HG03097 (cell line): ENCODE results near the gene ZNF639.

Experiments
- ATAC-seq: cut with Tn5 transposase; IDR thresholded peaks from one replicate; pipeline ENCODE4 v1.9.1; 2021; ENCODE audit not compliant: unreplicated experiment, low FRiP score

Gene ZNF639

DNA sequence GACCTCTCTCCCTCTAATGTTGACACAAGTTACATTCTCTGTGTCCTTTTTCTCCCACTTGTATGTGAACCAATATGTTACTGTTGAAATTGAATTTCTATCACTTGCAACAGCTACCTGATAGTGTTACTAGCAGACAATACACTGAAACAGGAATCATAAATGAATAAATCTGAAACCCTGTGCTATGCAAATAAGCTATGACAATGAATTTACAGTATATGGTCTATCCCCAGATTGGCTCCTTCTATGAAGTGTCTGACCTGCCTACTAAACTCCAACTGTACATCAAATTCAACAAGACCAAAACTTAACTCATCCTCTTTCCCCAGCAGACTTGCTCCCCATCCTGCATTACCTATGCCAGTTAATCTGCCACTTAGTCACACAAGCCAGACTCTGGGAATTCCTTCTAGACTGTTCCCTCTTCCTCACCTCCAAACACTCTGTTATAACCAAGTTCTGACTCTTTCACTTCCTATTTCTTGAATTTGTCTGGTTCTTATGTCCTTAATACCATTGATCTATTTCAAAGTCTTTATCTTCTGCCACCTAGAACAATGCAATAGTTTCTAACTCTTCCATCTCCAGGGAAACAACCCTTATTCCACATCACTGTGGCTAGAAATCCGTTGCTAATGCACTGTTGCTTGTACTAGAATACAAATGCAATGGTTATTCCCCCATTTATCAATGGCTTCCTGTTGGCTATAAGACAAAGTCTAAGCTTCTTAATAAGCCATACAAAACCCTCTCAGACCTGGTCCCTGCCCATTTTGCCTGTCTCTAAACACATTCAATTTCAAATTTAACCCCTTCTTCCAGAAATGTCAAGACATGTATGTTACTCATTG is 13.4 kb upstream of the ZNF639 start:
- peak; percentile 71 for ATAC-seq

- ATAC-seq, result no peak
Measured at GRCh38 chr3:179318876-179319275, 4.0 kb upstream of the ZNF639 start.

DNA sequence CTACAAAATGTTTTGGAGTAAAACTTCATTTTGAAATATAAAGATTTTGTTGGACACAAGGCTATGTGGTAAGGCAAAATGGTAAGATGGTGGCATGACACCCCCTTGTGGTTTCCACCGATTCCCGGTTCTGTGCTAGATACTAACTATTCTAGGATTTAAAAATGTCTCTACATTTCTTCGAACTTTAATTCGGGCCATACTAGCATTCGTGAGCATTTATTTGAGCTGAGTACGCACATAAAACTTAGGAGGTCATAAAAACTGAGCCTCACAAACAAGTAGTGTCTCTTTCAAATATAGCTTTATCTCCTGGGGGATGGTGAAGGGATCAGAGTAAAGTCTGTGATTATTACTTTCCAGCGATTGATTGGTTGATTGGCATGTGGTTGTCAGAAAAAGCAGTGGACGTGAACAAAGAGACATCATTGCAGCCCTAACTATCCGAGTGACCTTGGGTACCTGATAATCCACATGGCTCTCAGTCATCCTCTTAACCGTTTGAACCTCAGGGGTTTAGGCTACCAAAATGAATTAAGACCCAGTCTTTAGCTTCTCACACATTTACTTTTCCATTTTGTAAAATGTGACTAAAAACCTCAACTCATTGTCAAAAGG is 1.1 kb upstream of the ZNF639 start:
- ATAC-seq, result no peak

DNA sequence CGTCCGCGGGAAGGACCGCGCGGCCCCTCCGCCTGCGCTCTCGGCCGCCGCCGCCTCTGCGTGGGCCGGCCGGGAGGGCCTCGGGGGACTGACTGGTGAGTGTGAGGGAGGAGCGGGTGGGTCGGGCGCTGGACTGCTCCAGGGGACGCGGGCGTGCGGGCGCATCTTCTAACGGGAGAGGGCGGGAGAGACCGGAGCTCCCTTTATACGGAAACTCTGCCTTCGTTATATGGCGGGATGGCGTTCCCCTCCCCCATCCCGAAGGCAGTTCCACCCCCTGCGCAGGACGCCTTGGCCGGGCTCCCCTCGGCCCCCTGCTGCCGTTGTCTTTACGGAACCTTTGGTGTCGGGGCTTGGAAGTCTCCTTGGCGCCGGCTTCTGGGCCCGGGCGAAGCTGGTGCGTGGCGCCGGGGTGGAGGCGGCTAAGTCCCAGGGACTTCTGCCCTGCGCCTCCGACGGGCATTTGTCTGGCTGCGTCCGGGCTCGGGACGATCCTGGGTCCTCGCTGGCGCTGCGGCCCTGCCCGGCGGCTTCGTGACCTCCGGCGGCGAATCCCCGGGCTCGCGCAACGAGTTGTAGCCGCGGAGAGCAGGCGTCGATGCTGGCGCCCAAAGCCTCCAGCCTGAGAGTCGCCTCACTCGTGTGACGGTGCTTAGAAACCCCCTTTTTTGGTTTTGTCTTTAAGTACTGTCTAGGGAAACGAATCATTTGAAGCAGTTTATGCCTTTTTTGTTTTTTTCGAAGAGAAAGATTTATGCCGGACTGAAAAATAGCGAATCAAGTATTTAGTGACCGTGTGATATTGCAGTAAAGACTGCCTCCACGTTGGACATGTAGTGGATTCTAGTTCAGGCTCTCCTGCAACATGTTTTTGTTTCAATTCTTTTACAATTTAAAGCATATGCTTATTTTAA is 623 bp downstream of the ZNF639 start:
- ATAC-seq, result peak; percentile 34

DNA sequence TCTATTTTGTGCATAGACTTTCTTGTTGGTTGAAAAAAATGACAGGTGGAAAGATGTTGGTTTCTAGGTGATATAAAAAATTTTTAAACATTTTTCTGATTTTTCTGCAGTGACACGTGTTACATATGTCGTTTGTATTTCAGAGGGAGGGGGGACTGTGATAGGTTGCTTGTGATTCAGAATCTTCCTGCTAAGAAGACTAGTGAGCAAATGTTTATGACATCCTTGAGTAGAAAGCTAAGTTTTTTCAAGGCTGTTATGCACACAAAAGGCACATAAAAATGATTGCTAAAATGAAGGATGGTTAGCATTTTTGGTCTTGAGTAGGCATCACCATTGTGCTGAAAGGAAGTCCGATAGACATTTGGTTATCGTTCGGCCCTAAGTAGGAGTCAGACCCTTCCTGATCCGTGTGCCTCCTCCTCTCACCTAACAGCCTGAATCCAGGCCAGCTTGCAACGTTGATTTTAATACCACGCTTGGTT is 1.5 kb downstream of the ZNF639 start:
- ATAC-seq, result no peak

DNA sequence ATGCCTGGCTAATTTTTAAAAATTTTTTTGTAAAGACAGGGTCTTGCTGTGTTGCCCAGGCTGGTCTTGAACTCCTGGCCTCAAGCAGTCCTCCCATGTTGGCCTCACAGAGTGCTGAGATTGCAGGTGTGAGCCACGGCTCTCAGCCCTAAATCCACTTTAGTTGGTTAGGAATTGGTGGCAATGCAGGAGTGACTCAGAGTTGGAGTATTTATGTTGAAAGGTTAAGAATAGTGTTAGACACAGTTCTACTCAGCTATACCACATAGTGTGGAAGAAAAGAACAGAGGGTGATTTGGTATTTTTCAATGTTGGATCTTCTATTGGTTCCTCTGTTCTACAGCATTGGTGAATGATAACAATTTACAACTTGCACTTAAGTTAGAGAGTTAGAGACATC is 7.6 kb downstream of the ZNF639 start:
- ATAC-seq, result no peak

DNA sequence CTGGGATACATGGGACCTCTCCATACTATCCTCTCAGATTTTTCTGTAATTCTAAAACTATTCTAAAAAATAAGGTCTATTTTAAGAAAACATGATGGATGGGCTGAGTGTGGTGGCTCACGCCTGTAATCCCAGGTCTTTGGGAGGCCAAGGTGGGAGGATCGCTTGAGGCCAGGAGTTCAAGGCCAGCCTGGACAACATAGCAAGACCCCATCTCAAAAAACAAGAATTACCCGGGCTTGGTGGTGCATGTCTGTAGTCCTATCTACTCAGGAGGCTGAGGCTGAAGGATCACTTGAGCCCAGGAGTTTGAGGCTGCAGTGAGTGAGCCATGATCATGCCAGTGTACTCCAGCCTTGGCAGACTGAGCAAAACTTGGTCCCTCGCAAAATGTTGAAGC is 9.4 kb downstream of the ZNF639 start:
- no peak for ATAC-seq

- no peak for ATAC-seq
Measured at GRCh38 chr3:179333084-179333483, 10.3 kb downstream of the ZNF639 start.

GRCh38 chr3:179336345-179336929 is 13.6 kb downstream of the ZNF639 start:
- no peak for ATAC-seq

- peak; percentile 93 for ATAC-seq
Measured at GRCh38 chr3:179347345-179348194, 24.7 kb downstream of the ZNF639 start, which contains the start of gene MFN1. Gene MFN1, plus strand, starts transcription at chr3:179347709. Its CDS starts 1,143 bp downstream, at chr3:179348852.

GRCh38 chr3:179348325-179349013 is 25.6 kb downstream of the ZNF639 start:
- peak; percentile 58 for ATAC-seq

GRCh38 chr3:179355996-179356395 is 33.2 kb downstream of the ZNF639 start:
- ATAC-seq, result no peak

DNA sequence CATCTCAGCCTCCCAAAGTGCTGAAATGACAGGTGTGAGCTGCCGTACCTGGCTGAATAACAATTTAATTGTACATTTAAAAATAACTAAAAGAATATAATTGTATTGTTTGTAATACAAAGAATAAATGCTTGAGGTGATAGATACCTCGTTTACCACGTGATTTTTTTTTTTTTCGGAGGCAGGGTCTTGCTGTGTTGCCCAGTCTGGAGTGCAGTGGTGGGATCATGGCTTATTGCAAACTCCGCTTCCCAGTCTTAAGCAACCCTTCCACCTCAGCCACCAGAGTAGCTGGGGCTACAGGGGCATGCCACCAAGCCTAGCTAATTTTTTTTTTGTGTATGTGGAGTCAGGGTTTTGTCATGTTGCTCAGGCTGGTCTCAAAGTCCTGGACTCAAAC is 40.5 kb downstream of the ZNF639 start:
- ATAC-seq, result no peak

- no peak for ATAC-seq
Measured at GRCh38 chr3:179369621-179370020, 46.8 kb downstream of the ZNF639 start.

GRCh38 chr3:179373938-179374337 is 51.1 kb downstream of the ZNF639 start:
- no peak for ATAC-seq

- no peak for ATAC-seq
Measured at GRCh38 chr3:179375091-179375999, 52.5 kb downstream of the ZNF639 start.

GRCh38 chr3:179376474-179376873 is 53.6 kb downstream of the ZNF639 start:
- no peak for ATAC-seq
